NCI-H345 treated with DMSO at 0.1 percent for 48 hours (cell line): ENCODE data around the gene EEIG2.

Source experiments
- DNase-seq: peaks from one replicate; lab custom pipeline; 2025; ENCODE audit not compliant: unreplicated experiment; lab: John Stamatoyannopoulos, UW

Gene EEIG2

GRCh38 chr1:108583757-108584427 lies 24.0 kb downstream of the EEIG2 start:
- no peak for DNase-seq

- peak; percentile 24 for DNase-seq
Measured at GRCh38 chr1:108584428-108584856, 24.5 kb downstream of the EEIG2 start.

- peak; percentile 38 for DNase-seq
Measured at GRCh38 chr1:108585313-108585712, 25.4 kb downstream of the EEIG2 start.

GRCh38 chr1:108590441-108590840 lies 30.5 kb downstream of the EEIG2 start:
- no peak for DNase-seq

GRCh38 chr1:108590957-108591356 lies 31.1 kb downstream of the EEIG2 start:
- DNase-seq: no peak

GRCh38 chr1:108591466-108591865 lies 31.6 kb downstream of the EEIG2 start:
- DNase-seq: no peak

- no peak for DNase-seq
Measured at GRCh38 chr1:108592030-108592759, 32.3 kb downstream of the EEIG2 start.

GRCh38 chr1:108593448-108593847 lies 33.5 kb downstream of the EEIG2 start:
- DNase-seq: no peak

- no peak for DNase-seq
Measured at GRCh38 chr1:108595507-108595906, 35.6 kb downstream of the EEIG2 start.

GRCh38 chr1:108597041-108597440 lies 37.1 kb downstream of the EEIG2 start:
- DNase-seq: no peak

GRCh38 chr1:108598340-108598739 lies 38.4 kb downstream of the EEIG2 start:
- no peak for DNase-seq

- no peak for DNase-seq
Measured at GRCh38 chr1:108600504-108600903, 40.6 kb downstream of the EEIG2 start.

GRCh38 chr1:108601708-108602410 lies 42.0 kb downstream of the EEIG2 start:
- no peak for DNase-seq

GRCh38 chr1:108605633-108606032 lies 45.7 kb downstream of the EEIG2 start:
- DNase-seq: no peak

GRCh38 chr1:108606478-108606877 lies 46.6 kb downstream of the EEIG2 start:
- DNase-seq: no peak

GRCh38 chr1:108609483-108610049 lies 49.7 kb downstream of the EEIG2 start:
- peak; percentile 93 for DNase-seq
